Activated T-helper 1 cell treated with anti-CD3 and anti-CD28 coated beads, Interleukin-12 subunit alpha, Interleukin-12 subunit beta, Interleukin-2, Interleukin-4 antibody, amounts not matched to agents 30 ng/mL and 10 ng/mL and 1 ng/mL, durations not matched to agents 14 hours and 24 hours and 36 hours (primary cell): ENCODE measurements around the gene ARHGAP25. TPM values are rescaled to one million over a fixed set of nuclear protein-coding genes. Genes with fewer than 3 reads are reported as not detected.

Experiments
- DNase-seq: peaks from one replicate; pipeline ENCODE4 v3.0.0; 2021; ENCODE audit warnings: low spot score
- H3K27ac Mint-ChIP-seq: one replicate; pipeline ENCODE4 v1.8.0; 2021; ENCODE audit warnings: mild to moderate bottlenecking, mixed read lengths
- H3K27me3 Mint-ChIP-seq: one replicate; pipeline ENCODE4 v1.8.0; 2022; ENCODE audit warnings: mild to moderate bottlenecking, moderate library complexity, mixed read lengths; ENCODE audit not compliant: insufficient read depth
- H3K36me3 Mint-ChIP-seq: one replicate; pipeline ENCODE4 v1.8.0; 2021; ENCODE audit warnings: low read depth, mixed read lengths
- H3K4me1 Mint-ChIP-seq: one replicate; pipeline ENCODE4 v1.8.0; 2021; ENCODE audit warnings: low read depth, mixed read lengths
- H3K4me3 Mint-ChIP-seq: one replicate; pipeline ENCODE4 v1.8.0; 2021; ENCODE audit warnings: mild to moderate bottlenecking, moderate library complexity, mixed read lengths
- H3K9me3 Mint-ChIP-seq: one replicate; pipeline ENCODE4 v1.8.0; 2021; ENCODE audit warnings: mixed read lengths
- intact Hi-C: fragments of 100-400 bp; cut with micrococcal nuclease; formaldehyde crosslinking; loops from one replicate; pipeline ENCODE4 v1.15.1; 2024
- total RNA-seq: library from RNA; stranded (reverse); gene quantifications from 2 replicates; pipeline ENCODE4 v1.2.3, GENCODE V29; 2022

Gene ARHGAP25
- total RNA-seq, 1 donor from 2014 or later, result 74.2 TPM

DNA sequence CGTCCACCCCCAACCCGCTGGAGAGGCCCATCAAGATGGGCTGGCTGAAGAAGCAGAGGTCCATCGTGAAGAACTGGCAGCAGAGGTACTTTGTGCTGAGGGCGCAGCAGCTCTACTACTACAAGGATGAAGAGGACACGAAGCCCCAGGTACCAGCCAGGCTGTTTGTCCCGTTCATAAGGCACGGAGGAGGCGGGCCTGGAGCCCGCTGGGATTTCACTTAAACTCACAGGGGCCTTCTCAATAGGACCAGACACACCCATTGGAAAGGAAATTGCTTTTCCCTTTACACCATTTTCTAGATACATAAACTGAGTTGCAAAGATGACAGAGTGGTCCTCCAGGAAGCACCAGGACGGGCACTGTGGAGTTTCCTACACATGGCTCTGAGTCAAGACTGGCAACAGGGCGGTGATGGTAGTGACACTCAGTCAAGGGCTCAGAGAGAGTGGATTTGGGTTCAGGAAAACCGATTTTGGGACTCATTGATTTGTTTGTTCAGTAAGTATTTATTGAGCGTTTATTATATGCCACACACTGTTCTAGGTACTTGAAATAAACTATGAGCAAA lies 40.7 kb downstream of the ARHGAP25 start:
- Mint-ChIP-seq H3K36me3 (peaks cover 51% of the 10 kb centered on the region), H3K4me3 (peak overlapping the region; percentile 81), H3K9me3 (no peaks in the 10 kb centered on the region), H3K27ac (peak overlapping the region; percentile 91), H3K4me1 (peaks cover 88% of the 10 kb centered on the region), H3K27me3 (no peaks in the 10 kb centered on the region)
- intact Hi-C loops, result loop anchor here (1.0 to 2.0 kb wide), 2 partner anchors 10 to 133 kb away; no protein-coding TSS in a partner anchor
- DNase-seq, result no peak

DNA sequence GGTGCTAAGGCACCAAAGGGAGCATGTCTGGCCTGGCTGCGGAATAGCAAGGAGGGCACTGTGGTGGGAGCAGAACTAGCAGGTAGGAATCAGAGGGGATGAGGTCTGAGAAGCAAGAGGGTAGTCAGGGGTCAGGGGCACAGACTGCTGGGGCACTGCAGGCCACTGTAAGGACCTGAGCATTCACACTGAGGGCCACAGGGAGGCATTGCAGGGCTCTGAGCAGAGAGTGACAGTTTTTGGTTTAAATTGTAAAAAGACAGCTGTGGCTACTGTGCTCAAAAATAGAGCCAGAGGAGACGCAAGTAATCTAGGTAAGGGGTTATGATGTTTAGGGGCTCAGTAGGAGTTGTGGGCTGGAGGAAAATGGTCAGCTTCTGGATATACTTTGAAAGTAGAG lies 41.5 kb downstream of the ARHGAP25 start:
- Mint-ChIP-seq H3K4me3 (peak overlapping the region; percentile 81), H3K4me1 (peaks cover 87% of the 10 kb centered on the region), H3K36me3 (peaks cover 57% of the 10 kb centered on the region), H3K27me3 (no peaks in the 10 kb centered on the region), H3K27ac (peak overlapping the region; percentile 91), H3K9me3 (no peaks in the 10 kb centered on the region)
- intact Hi-C loops, result no loop called here
- DNase-seq, result no peak

DNA sequence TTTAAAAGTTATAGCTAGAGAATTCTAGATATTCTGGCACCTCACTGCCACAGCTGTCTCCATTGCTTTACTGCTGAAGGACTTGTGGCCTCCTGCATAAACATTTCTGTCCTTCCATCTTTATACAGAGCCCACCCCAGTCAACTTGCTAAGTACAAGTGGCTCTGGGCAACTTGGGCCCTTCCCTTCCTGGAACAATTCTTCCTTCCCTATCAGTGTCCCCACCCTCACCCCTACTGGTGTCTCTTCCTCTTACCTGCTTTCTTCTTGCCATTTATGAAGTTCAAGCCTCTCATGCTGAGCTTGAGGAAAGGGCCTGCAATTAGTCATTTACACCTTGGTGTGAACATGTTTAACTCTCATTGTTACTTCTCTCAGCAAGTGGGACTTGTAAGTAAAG lies 45.0 kb downstream of the ARHGAP25 start:
- H3K27me3 Mint-ChIP-seq, result no peaks in the 10 kb centered on the region
- H3K36me3 Mint-ChIP-seq, result peaks cover 56% of the 10 kb centered on the region
- H3K4me1 Mint-ChIP-seq, result peaks cover 63% of the 10 kb centered on the region
- H3K4me3 Mint-ChIP-seq, result no peak overlapping the region
- intact Hi-C loops, result no loop called here
- DNase-seq, result no peak
- H3K27ac Mint-ChIP-seq, result peak overlapping the region; percentile 49
- H3K9me3 Mint-ChIP-seq, result no peaks in the 10 kb centered on the region

DNA sequence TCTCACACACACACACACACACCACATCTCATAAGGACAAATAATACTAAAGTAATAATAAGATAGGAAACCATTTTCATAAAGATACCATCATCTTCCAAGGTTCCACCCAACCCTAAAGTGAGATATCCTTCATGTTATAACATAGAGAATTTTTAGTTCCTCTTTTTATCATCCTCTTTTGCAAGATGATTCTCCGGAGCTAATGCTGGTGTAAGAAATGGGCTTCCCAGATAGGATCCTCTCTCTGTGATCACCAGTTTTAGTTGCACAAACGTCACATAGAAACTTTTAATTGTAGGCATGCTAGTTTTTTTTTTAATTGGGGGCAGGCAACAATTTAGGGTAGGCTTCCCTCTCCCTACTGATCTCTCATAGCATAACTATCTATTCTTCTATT lies 49.6 kb downstream of the ARHGAP25 start:
- no peaks in the 10 kb centered on the region for H3K9me3 Mint-ChIP-seq
- intact Hi-C loops, result no loop called here
- no peaks in the 10 kb centered on the region for H3K27me3 Mint-ChIP-seq
- H3K36me3 Mint-ChIP-seq, result peaks cover 28% of the 10 kb centered on the region
- peak overlapping the region; percentile 28 for H3K27ac Mint-ChIP-seq
- peaks cover 27% of the 10 kb centered on the region for H3K4me1 Mint-ChIP-seq
- no peak for DNase-seq
- no peak overlapping the region for H3K4me3 Mint-ChIP-seq

DNA sequence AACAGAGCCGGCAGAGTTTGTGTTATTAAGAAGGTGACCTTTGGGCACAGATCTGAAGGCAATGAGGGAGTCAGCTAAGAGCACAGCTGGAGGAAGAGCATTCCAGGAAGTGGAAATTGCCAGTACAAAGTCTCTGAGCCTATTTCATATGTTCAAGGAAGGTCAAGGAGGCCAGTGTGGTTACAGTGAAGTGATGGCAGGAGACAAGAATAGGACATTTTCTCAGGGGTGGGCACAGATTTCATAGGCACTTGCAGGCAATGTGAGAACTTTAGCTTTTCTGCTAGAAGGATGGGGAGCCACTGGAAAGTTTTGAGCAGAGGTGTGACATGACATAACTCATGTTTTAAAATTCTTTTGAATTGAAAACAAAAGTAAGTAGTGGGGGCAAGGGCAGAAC lies 50.3 kb downstream of the ARHGAP25 start:
- Mint-ChIP-seq H3K27me3 (no peaks in the 10 kb centered on the region), H3K9me3 (no peaks in the 10 kb centered on the region), H3K4me3 (no peak overlapping the region), H3K36me3 (peaks cover 29% of the 10 kb centered on the region), H3K4me1 (peaks cover 21% of the 10 kb centered on the region), H3K27ac (no peak overlapping the region)
- intact Hi-C loops, result loop anchor here (1.0 kb wide), 1 partner anchor 10 kb away; no protein-coding TSS in a partner anchor
- no peak for DNase-seq

DNA sequence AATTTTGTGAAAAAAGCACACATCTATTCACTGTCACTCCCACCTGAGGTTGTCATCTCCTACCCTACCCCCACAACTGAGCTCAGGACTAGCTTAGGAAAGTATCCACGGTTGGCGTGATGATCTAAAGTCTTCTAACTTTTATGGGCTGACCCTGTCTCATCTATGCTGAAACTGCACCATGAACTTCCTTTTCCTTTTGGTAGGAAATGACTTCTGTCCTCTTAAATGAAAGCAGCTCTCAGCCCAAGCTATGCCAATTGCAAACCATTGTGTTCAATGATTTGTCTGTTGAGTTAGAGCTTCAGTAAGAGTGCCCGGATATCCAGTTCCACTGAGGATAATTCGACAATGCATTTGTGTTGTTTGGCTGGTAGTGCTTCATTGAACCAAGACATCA lies 52.7 kb downstream of the ARHGAP25 start:
- H3K4me1 Mint-ChIP-seq, result peaks cover 21% of the 10 kb centered on the region
- DNase-seq, result no peak
- H3K36me3 Mint-ChIP-seq, result peaks cover 29% of the 10 kb centered on the region
- no peaks in the 10 kb centered on the region for H3K27me3 Mint-ChIP-seq
- intact Hi-C loops, result no loop called here
- no peak overlapping the region for H3K4me3 Mint-ChIP-seq
- no peaks in the 10 kb centered on the region for H3K9me3 Mint-ChIP-seq
- peak overlapping the region; percentile 59 for H3K27ac Mint-ChIP-seq

DNA sequence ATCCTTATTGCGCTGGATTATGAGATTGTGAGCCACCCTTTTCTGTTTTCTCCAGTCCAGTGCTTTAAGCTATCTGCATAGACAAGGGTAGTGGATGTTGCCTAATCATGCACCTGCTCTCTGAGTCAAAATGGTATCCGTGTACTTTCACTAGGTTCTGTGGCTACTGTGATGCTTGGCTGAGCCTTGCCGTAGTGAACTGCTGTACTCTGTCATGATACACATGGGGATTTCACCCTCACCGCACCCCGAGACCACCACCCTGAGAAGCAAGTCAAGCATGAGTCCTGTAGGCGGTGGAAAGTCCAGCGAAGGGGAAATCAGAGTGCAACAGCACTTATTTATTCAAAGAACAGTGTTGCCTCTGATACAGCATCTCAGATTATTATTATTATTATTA lies 55.0 kb downstream of the ARHGAP25 start:
- no peak for DNase-seq
- intact Hi-C loops, result no loop called here
- Mint-ChIP-seq H3K9me3 (no peaks in the 10 kb centered on the region), H3K4me3 (no peak overlapping the region), H3K4me1 (peaks cover 42% of the 10 kb centered on the region), H3K36me3 (peaks cover 41% of the 10 kb centered on the region), H3K27ac (no peak overlapping the region), H3K27me3 (no peaks in the 10 kb centered on the region)

DNA sequence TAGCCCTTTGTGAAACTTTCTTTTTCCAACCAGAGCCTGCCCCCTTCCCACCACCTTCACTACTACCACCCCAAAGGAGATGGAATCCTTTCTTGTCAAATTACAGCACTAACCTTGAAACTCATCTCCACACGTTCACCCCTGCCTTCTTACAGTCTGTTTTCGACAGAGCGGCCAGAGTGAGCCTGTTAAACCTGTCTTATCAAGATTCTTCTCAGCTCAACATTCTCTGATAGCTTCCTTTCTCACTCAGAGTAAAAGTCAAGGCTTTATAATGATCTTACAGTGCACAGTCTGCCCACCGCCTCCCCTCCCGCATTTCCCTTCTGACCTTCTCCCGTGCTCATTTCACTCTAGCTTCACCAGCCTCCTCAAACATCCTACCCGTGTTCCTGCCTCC lies 56.0 kb downstream of the ARHGAP25 start:
- DNase-seq, result no peak
- H3K27ac Mint-ChIP-seq, result peak overlapping the region; percentile 5
- H3K36me3 Mint-ChIP-seq, result peaks cover 49% of the 10 kb centered on the region
- intact Hi-C loops, result no loop called here
- no peaks in the 10 kb centered on the region for H3K9me3 Mint-ChIP-seq
- no peaks in the 10 kb centered on the region for H3K27me3 Mint-ChIP-seq
- H3K4me1 Mint-ChIP-seq, result peaks cover 52% of the 10 kb centered on the region
- H3K4me3 Mint-ChIP-seq, result no peak overlapping the region

DNA sequence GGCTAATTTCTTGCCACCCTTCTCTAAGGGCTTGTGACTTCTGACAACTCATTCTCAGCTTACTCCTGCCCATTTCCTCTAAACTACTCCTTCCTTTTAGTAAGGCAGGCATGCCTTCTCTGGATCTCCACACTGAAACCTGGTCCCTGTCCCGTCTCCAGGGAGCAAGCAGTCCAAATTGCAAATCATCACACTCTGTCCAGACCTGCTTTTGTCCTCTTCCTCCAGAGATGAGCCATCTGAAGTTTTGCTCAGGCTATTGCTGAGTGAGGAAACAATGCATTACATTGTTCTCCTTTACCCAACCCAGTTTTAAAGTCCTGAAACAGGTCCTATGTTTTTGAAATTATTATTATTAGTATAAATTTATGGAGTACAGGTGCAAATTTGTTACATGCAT lies 57.3 kb downstream of the ARHGAP25 start:
- no peak overlapping the region for H3K4me3 Mint-ChIP-seq
- DNase-seq, result no peak
- peaks cover 63% of the 10 kb centered on the region for H3K4me1 Mint-ChIP-seq
- peaks cover 57% of the 10 kb centered on the region for H3K36me3 Mint-ChIP-seq
- no peaks in the 10 kb centered on the region for H3K9me3 Mint-ChIP-seq
- intact Hi-C loops, result no loop called here
- peak overlapping the region; percentile 42 for H3K27ac Mint-ChIP-seq
- H3K27me3 Mint-ChIP-seq, result no peaks in the 10 kb centered on the region

DNA sequence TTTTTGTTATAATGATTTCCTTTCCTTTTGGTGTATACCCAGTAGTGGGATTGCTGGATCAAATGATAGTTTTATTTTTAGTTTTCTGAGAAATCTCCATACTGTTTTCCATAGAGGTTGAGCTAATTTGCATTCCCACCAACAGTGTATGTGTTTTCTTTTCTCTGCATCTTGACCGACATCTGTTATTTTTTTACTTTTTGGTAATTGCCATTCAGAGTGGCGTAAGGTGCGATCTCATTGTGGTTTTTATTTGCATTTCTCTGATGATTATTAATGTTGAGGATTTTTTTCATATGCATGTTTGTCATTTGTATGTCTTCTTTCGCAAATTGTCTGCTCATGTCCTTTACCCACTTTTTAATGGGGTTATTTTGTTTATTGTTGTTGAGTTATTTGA lies 58.1 kb downstream of the ARHGAP25 start:
- Mint-ChIP-seq H3K4me3 (no peak overlapping the region), H3K27me3 (no peaks in the 10 kb centered on the region), H3K4me1 (peaks cover 66% of the 10 kb centered on the region), H3K9me3 (no peaks in the 10 kb centered on the region), H3K27ac (no peak overlapping the region), H3K36me3 (peaks cover 61% of the 10 kb centered on the region)
- intact Hi-C loops, result no loop called here
- no peak for DNase-seq

DNA sequence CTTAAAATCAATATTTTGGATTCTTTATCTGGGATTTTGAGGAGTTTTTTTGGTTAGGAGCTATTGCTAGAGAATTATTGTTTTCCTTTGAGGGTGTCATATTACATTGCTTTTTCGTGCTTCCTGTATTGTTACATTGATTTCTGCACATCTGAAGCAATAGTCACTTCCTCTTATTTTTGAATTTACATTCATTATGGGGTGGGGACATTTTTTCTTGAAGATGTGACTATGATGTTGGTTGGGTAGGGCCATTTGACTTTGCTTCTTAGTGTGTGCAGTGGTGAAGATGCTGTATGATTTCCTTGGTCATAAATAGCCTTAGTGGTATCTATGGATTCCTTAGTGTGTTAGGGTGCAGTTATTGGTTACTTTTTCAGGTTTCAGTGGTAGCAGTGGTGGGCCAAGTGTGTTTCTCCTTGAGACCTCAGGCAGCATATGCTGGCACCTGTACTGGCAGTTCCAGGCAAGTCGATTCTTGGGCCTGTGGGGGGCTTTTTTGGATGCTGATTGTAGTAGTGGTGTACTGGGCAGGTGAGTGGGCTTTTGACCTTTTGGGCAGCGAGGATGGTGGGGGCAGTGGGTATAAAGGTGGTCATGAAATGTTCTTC lies 61.8 kb downstream of the ARHGAP25 start:
- intact Hi-C loops, result loop anchor here (5.0 kb wide), 1 partner anchor 36 kb away; no protein-coding TSS in a partner anchor
- H3K27ac Mint-ChIP-seq, result peak overlapping the region; percentile 37

DNA sequence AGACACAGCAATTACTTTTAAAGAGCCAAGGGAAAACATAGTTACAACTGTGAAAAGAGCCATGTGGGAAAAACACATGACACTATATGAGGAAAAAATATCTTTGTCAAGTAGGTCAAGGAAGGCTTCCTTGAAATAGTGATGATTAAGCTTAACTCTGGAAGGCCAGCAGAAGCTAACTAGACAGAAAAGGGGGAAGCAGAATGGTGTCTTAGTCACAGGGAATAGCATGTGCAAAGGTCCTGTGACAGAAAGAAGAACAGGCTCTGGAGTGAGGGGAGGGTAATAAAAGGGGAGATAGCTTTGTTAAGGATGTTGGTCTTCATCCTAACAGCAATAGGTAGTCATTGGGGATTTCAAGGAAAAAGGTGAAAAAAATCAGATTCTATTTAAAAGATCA lies 64.0 kb downstream of the ARHGAP25 start:
- Mint-ChIP-seq H3K36me3 (peaks cover 56% of the 10 kb centered on the region), H3K27ac (peak overlapping the region; percentile 40), H3K27me3 (no peaks in the 10 kb centered on the region), H3K9me3 (no peaks in the 10 kb centered on the region), H3K4me1 (peaks cover 51% of the 10 kb centered on the region), H3K4me3 (no peak overlapping the region)
- intact Hi-C loops, result loop anchor here (5.0 kb wide), 1 partner anchor 34 kb away; no protein-coding TSS in a partner anchor
- DNase-seq, result no peak

More for the DNA sequence above, 61.8 kb downstream of the ARHGAP25 start:
- no peak for DNase-seq
- H3K9me3 Mint-ChIP-seq, result no peaks in the 10 kb centered on the region
- H3K4me1 Mint-ChIP-seq, result peaks cover 69% of the 10 kb centered on the region
- H3K4me3 Mint-ChIP-seq, result peak overlapping the region; percentile 12
- H3K27me3 Mint-ChIP-seq, result no peaks in the 10 kb centered on the region
- H3K36me3 Mint-ChIP-seq, result peaks cover 72% of the 10 kb centered on the region

DNA sequence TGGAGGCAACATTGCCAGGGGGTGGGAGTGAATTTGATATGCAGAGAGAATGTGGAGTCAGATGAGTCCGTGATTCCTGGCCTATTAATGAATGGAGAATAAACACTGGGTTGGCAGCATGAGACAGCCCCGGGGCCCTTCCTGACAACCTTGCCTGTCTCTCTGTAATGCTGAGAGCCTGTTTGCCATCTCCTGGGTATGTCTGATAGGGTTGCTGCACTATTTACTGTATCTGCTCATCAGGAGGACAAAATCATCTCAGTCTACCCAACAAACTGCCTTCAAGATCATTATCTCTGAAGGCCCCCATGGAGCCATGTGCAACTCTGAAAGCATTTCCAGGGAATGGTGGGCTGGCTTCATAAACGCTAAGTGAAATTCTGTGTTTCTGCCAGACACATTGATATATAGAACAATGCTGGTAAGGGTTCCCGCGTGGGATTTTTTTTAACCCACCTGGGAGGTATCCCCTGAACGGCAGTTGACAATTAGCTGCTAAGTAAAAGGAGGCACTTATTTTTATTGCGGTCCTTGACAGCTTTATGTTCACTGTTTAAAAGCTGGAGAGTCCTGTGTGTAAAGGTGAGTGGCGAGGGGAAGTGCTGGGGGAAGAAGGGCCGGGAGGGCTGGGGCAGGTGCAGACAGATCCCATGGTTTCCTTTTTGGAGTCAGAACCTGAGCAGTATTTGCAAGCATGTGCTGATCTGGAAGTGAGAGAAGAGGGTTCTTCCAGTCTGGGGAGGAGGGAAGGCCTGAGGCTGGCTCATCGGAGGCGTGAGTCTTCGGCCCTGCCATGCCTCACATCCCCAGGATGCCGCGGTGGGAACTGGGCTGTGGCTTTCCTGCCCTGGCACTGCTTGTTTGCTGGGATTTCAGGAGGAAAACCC lies 64.8 kb downstream of the ARHGAP25 start:
- no peak for DNase-seq
- peaks cover 55% of the 10 kb centered on the region for H3K36me3 Mint-ChIP-seq
- no peaks in the 10 kb centered on the region for H3K27me3 Mint-ChIP-seq
- H3K4me1 Mint-ChIP-seq, result peaks cover 43% of the 10 kb centered on the region
- peak overlapping the region; percentile 51 for H3K27ac Mint-ChIP-seq
- no peaks in the 10 kb centered on the region for H3K9me3 Mint-ChIP-seq
- no peak overlapping the region for H3K4me3 Mint-ChIP-seq
- intact Hi-C loops, result loop anchor here (5.0 kb wide), 1 partner anchor 33 kb away; no protein-coding TSS in a partner anchor
